Astrocyte of the spinal cord (primary cell): ENCODE results near the gene SALL1.

Source experiments
- DNase-seq: peaks from one replicate; pipeline ENCODE4 v3.0.0; 2011; ENCODE audit warnings: low read depth, low spot score
- H3K4me3 ChIP-seq: 2 replicates; pipeline ENCODE4 v1.5.1; 2011; ENCODE audit warnings: low read depth, mild to moderate bottlenecking, low read length, moderate library complexity
- CTCF ChIP-seq: IDR thresholded peaks from 2 replicates; pipeline ENCODE4 v1.5.1; 2012; ENCODE audit warnings: low read depth, mild to moderate bottlenecking, low read length, inconsistent platforms
- in situ Hi-C: cut with HindIII; loops from 2 replicates; pipeline ENCODE4 v1.10.0; 2017; ENCODE audit warnings: low sequenced_read_pairs

The SALL1 gene

DNA sequence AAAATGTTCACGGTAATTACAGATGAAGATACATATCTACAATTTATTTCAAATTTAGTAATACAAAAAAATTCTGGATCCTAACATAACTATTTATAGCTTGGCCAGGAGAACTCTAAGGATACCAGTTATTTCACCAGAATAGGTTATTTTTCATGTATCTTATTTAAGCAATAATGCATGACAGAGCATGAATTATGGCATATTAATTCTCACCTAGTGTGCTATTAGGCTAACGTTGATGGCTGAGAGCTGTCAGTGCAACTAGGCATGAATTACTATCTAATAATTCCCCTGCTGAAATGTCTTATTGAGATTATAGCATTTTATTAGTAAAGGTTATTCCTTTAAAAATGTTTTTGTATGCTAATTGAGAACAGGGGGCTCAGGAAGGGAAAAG lies 44.5 kb downstream of the SALL1 start:
- in situ Hi-C loops: no loop called here
- H3K4me3 ChIP-seq: no peak overlapping the region
- no peak for TF ChIP-seq CTCF
- no peak for DNase-seq

DNA sequence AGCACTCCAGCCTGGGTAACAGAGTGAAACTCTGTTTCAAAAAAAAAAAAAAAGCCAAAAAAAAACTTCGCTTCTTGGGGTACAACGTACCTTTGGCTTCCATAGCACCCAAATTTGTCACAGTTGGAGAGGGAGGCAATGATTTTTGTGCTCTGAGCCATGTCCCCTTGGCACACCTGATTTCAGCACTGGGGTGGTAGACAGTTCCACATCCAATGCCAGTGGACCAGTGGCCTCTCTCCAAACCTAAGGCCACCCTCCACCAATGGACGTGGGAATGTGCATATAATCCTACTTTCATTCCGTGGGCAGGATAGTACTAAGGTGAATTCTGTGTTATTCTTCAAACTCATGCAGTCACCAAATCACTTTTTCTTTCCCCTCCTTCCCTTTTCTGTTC lies 47.5 kb downstream of the SALL1 start:
- in situ Hi-C loops: no loop called here
- no peak for DNase-seq
- TF ChIP-seq CTCF: no peak
- no peak overlapping the region for H3K4me3 ChIP-seq

DNA sequence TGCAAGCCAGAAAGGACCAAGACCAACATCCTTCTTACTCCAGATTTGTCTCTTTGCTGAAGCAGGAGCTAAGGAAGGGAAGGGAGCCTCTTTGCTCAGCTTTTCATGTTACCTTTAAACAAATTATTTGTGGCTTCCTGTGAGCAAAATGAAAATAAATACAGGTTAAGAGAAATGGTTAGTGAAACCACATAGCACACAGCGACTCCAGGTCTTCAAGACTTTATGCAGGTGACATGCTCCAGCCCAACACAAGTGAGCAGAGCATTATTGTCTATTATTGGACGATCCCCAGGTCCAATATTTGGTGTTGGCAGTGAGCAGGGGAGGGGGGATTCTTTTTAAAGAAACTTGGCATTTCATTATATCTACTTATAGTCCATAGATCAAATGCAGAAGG lies 53.3 kb downstream of the SALL1 start:
- in situ Hi-C loops: no loop called here
- no peak for TF ChIP-seq CTCF

DNA sequence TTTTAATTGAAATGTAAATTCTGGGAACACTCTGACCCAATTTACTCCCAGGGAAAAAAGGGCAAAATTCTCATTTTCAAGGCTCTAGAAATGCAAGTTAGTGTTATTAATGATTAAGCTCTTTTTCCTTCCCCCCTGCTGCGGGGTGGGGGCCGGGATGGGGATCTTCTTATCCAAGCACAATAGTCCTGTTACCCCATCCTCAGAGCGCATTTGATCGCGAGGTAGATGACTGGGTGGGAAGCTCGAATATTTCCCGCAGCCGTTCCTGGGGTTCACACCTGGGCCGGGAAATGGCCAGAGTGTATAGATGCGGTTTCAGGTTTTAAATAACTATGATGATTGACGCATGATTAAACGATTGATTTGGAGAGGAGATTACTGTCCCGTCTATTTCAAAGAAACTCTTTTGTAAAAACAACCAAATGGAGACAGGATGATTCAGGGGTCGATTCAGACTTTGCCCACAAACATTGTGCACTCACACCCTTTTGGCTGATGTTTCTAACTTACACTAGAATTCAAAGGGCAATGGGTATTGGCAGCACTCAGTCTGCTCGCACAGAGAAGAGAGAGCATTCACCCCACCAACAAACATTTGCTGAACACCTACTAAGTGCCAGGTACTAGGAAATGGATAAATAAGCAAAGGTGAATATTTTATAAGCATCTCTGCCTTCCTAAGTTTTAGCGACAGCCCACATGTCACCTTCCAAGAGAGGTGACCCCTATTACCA lies 55.0 kb downstream of the SALL1 start:
- H3K4me3 ChIP-seq: no peak overlapping the region
- in situ Hi-C loops: no loop called here
- no peak for TF ChIP-seq CTCF

More for the DNA sequence above, 53.3 kb downstream of the SALL1 start:
- H3K4me3 ChIP-seq: no peak overlapping the region
- DNase-seq: no peak

DNA sequence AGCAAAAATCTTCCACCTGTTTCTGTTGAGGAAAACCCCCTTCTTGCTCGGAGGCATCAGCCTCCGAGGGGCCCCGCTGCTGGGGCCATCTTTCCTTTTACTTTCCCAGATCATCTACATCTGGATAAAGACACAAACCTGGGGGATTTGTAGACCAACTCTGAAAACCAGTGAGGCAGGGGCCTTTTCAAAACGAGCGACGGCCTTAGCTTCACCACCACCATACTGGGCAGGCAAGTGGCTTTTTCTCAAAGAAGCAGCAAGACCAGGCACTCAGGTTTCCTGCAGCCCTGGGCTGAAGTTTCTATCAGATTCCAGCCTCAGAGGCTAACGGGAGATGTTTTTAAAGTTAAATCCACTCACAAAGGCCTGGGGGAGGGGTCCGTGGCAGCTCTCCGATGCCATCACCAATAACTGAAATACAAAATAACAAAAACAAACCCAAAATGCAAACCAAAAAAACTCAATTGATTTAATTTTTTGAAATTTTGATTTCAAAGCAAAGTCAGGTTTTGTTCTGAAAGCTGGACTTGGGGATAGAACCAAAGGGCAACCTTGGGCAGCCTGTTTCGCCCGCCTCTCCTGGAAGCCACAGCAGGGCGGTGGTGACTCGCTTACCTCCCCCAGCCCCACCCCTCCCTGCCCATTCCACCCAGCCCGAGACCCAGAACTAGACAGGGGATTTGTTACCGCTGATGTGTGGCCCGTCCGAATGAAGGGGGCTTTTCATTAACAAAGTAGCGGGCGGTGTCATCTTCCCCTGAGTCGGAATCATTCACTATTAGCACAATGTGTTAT lies 55.8 kb downstream of the SALL1 start:
- no peak for DNase-seq
- TF ChIP-seq CTCF: no peak
- in situ Hi-C loops: no loop called here
- no peak overlapping the region for H3K4me3 ChIP-seq

More for the DNA sequence above, 55.0 kb downstream of the SALL1 start:
- DNase-seq: no peak

DNA sequence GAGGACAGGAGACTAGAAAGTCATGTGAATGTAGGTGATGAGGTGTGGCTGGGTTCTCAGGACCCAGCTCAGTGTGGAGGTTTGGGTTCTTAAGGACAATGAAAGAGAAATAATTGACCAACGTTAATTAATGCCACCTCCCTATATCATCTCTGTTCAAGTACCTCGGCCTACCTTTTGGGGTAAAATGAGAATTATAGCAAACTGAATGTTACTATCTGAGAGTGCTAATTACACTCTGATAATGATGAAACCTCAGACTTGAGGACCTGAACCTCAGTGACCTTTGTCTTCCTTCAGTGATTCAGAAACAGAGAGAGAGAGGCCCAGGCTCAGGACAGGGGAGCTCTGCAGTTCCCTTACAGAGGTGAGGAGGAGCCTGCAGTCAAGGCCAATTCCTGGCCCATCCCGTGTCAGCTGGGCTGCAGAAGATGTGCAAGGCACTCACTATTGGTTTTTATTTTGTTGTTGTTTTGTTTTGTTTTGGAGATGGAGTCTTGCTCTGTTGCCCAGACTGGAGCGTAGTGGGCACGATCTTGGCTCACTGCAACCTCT lies 57.3 kb downstream of the SALL1 start:
- H3K4me3 ChIP-seq: no peak overlapping the region
- no peak for TF ChIP-seq CTCF
- no peak for DNase-seq
- in situ Hi-C loops: no loop called here
